B cell (primary cell): ENCODE data around the gene TXNDC11. TPM values are rescaled to one million over a fixed set of nuclear protein-coding genes. Genes with fewer than 3 reads are reported as not detected.
A peak's percentile ranks its signal among the peaks of the same experiment; 100 is the strongest.

Experiments
- ATAC-seq: fragments of 200-7000 bp; cut with Tn5 transposase; one replicate; pipeline ENCODE4 v1.10.0; 2021; ENCODE audit warnings: low read depth, mild to moderate bottlenecking, moderate number of reproducible peaks, moderate library complexity
- CTCF ChIA-PET: fragments of 350-600 bp; sonication (Branson Sonifier 250); formaldehyde crosslinking; loops from one replicate; lab custom pipeline; 2021; ENCODE audit warnings: antibody characterized with exemption, inconsistent platforms; lab: Charles Lee
- POLR2A ChIA-PET: fragments of 350-600 bp; sonication (Branson Sonifier 250); formaldehyde crosslinking; loops from one replicate; lab custom pipeline; 2021; ENCODE audit warnings: antibody characterized with exemption; lab: Charles Lee
- DNase-seq: peaks from one replicate; pipeline ENCODE4 v3.0.0; 2013
- H2AFZ ChIP-seq: 2 replicates; pipeline ENCODE4 v1.6.1; 2012; ENCODE audit warnings: mild to moderate bottlenecking, low read depth, low read length; ENCODE audit not compliant: insufficient read depth, poor library complexity, severe bottlenecking
- H3K27ac ChIP-seq, 2 donors: 1 replicate in 1 of 2; 2 replicates in 1 of 2; pipeline ENCODE4 v1.5.1; 2012 to 2013; ENCODE audit warnings: low read length in 2 of 2, mild to moderate bottlenecking in 2 of 2, moderate library complexity in 1 of 2
- H3K27me3 ChIP-seq, 4 experiments: fragments of 200-600 bp in 1 of 4; sonication (generic) in 1 of 4; replicated peaks in 1 of 4; 1 replicate in 2 of 4; 2 replicates in 2 of 4; pipeline versions ENCODE4 v1.6.1 to v1.7.0; 2013 to 2016; ENCODE audit warnings: low read length in 3 of 4, mild to moderate bottlenecking in 2 of 4, mixed read lengths in 1 of 4, moderate library complexity in 1 of 4; ENCODE audit not compliant: insufficient read depth in 4 of 4, control insufficient read depth in 3 of 4; ENCODE audit errors: control extremely low read depth in 1 of 4
- H3K36me3 ChIP-seq, 2 experiments: replicated peaks in 1 of 2; 1 replicate in 1 of 2; 2 replicates in 1 of 2; pipeline versions ENCODE4 v1.6.1 to v1.7.1; 2013; ENCODE audit warnings: low read length in 1 of 2; ENCODE audit not compliant: insufficient read depth in 2 of 2, control insufficient read depth in 1 of 2; ENCODE audit errors: control extremely low read depth in 1 of 2, extremely low read depth in 1 of 2
- H3K4me1 ChIP-seq, 2 donors: fragments of 200-600 bp in 1 of 2; sonication (generic) in 1 of 2; 1 replicate in 1 of 2; 2 replicates in 1 of 2; pipeline versions ENCODE4 v1.5.1 to v1.6.1; 2013 to 2017; ENCODE audit warnings: low read length in 2 of 2; ENCODE audit not compliant: control insufficient read depth in 2 of 2, insufficient read depth in 2 of 2
- H3K4me2 ChIP-seq: replicated peaks from 2 replicates; pipeline ENCODE3; 2012; ENCODE audit warnings: mild to moderate bottlenecking, low read depth, low read length; ENCODE audit not compliant: poor library complexity, severe bottlenecking
- H3K4me3 ChIP-seq, 5 experiments: fragments of 200-600 bp in 1 of 5; sonication (generic) in 1 of 5; 1 replicate in 3 of 5; 2 replicates in 2 of 5; pipeline versions ENCODE4 v1.5.1 to v1.7.0; 2011 to 2016; ENCODE audit warnings: low read length in 4 of 5, mild to moderate bottlenecking in 4 of 5, low read depth in 2 of 5, control low read depth in 1 of 5, moderate library complexity in 1 of 5; ENCODE audit not compliant: insufficient read depth in 1 of 5; ENCODE audit errors: control extremely low read depth in 1 of 5, extremely low read depth in 1 of 5
- H3K79me2 ChIP-seq: fragments of 200-600 bp; sonication (generic); one replicate; pipeline ENCODE4 v1.6.0; 2016; ENCODE audit warnings: low read length; ENCODE audit not compliant: control insufficient read depth, insufficient read depth
- H3K9ac ChIP-seq: fragments of 200-600 bp; sonication (generic); 2 replicates; pipeline ENCODE4 v1.6.1; 2017; ENCODE audit warnings: mild to moderate bottlenecking, low read length, moderate library complexity
- H3K9me3 ChIP-seq, 3 donors: one replicate each; pipeline versions ENCODE4 v1.6.1 to v1.7.1; 2013; ENCODE audit warnings: low read length in 2 of 3; ENCODE audit not compliant: control insufficient read depth in 2 of 3, insufficient read depth in 1 of 3; ENCODE audit errors: control extremely low read depth in 1 of 3
- H4K20me1 ChIP-seq: 2 replicates; pipeline ENCODE4 v1.6.0; 2012; ENCODE audit warnings: mild to moderate bottlenecking, low read length; ENCODE audit not compliant: insufficient read depth, control insufficient read depth, poor library complexity, severe bottlenecking
- H3K27ac Mint-ChIP-seq: one replicate; pipeline ENCODE4 v1.8.0; 2021; ENCODE audit warnings: mixed read lengths
- H3K27me3 Mint-ChIP-seq: one replicate; pipeline ENCODE4 v1.8.0; 2021; ENCODE audit warnings: mixed read lengths
- H3K4me1 Mint-ChIP-seq: one replicate; pipeline ENCODE4 v1.8.0; 2021; ENCODE audit warnings: mixed read lengths
- H3K4me3 Mint-ChIP-seq: one replicate; pipeline ENCODE4 v1.8.0; 2021; ENCODE audit warnings: mixed read lengths
- H3K9me3 Mint-ChIP-seq: one replicate; pipeline ENCODE4 v1.8.0; 2022; ENCODE audit warnings: mixed read lengths; ENCODE audit not compliant: insufficient read depth
- CTCF ChIP-seq: fragments of 200-600 bp; IDR thresholded peaks from one replicate; pipeline ENCODE4 v1.8.0; 2022; ENCODE audit warnings: antibody characterized with exemption, mild to moderate bottlenecking
- EZH2 ChIP-seq: IDR thresholded peaks from 2 replicates; pipeline ENCODE4 v1.6.1; 2012; ENCODE audit warnings: borderline replicate concordance, low read depth, mild to moderate bottlenecking, moderate library complexity, low read length; ENCODE audit not compliant: insufficient read depth, poor library complexity, severe bottlenecking
- WGBS: methylation state at CpG from one replicate; pipeline ENCODE4 v1.1.5; 2013; ENCODE audit warnings: missing lambda C conversion rate; ENCODE audit not compliant: insufficient coverage; 5-methylcytosine and 5-hydroxymethylcytosine counted together
- intact Hi-C: fragments of 100-400 bp; cut with micrococcal nuclease; formaldehyde crosslinking; loops from one replicate; pipeline ENCODE4 v1.10.0; 2022
- polyA plus RNA-seq: library from polyadenylated mRNA; depleted of rRNA; stranded (reverse); fragments of >200 nt; gene quantifications from 2 replicates; pipeline ENCODE4 v1.2.3, GENCODE V29; 2012
- total RNA-seq, 2 donors: library from RNA; stranded (reverse); fragments of 120-200 nt in 1 of 2; gene quantifications; 1 replicate in 1 of 2; 2 replicates in 1 of 2; pipeline versions ENCODE4 v1.2.3 to v1.2.4, GENCODE V29; 2013 to 2022

Gene TXNDC11
- total and polyA plus RNA-seq, 2 donors (not counting 1 experiment from before 2014, with no cell fraction given) = 50.2 to 76.9 TPM

GRCh38 chr16:11674818-11675560, 67.7 kb downstream of the TXNDC11 start:
- H3K4me3 ChIP-seq = no peak overlapping the region
- H3K4me1 ChIP-seq = peaks cover 92 to 100% of the 10 kb centered on the region in 2 donors
- Mint-ChIP-seq H3K4me1 (peaks cover 98% of the 10 kb centered on the region), H3K27ac (peak overlapping the region; percentile 86), H3K27me3 (no peaks in the 10 kb centered on the region), H3K4me3 (peak overlapping the region; percentile 66), H3K9me3 (no peaks in the 10 kb centered on the region)
- ChIA-PET CTCF (interaction anchor here (1.4 to 2.1 kb wide), 4 partner anchors 32 to 267 kb away, joined by 3 to 7 read pairs (median 5); no protein-coding TSS in a partner anchor), POLR2A (interaction anchor here (0.7 kb wide), 1 partner anchor 28 kb away, joined by 12 read pairs; no protein-coding TSS in a partner anchor)
- no peak for ATAC-seq
- H3K4me2 ChIP-seq = peak overlapping the region; percentile 97
- no peak overlapping the region for H2AFZ ChIP-seq
- TF ChIP-seq CTCF (no peak), EZH2 (no peak)
- WGBS = 56% methylated on average over 6 of the region's 15 CpGs
- intact Hi-C loops = loop anchor here (5.0 kb wide), 1 partner anchor 37 kb away; no protein-coding TSS in a partner anchor
- H4K20me1 ChIP-seq = peaks cover 90% of the 10 kb centered on the region
- H3K36me3 ChIP-seq = peaks cover 0 to 61% of the 10 kb centered on the region in 2 experiments
- H3K9ac ChIP-seq = no peak overlapping the region
- peak; percentile 31 for DNase-seq
- peaks cover 0 to 2% (median 0%) of the 10 kb centered on the region in 3 donors for H3K9me3 ChIP-seq
- peak overlapping the region; percentile 16 to 96 for H3K27ac ChIP-seq
- H3K27me3 ChIP-seq = no peaks in the 10 kb centered on the region
- peaks cover 100% of the 10 kb centered on the region for H3K79me2 ChIP-seq
